Sigmoid colon (tissue), 7 donors: Measurements from ENCODE around the gene BRF1. TPM values are rescaled to one million over a fixed set of nuclear protein-coding genes. Genes with fewer than 3 reads are reported as not detected.

Source experiments
- polyA plus RNA-seq, 3 donors: library from polyadenylated mRNA; stranded (reverse); fragments of 200-250 nt; gene quantifications; one replicate each; pipeline ENCODE4 v1.2.3, GENCODE V29; 2013
- total RNA-seq, 4 donors: library from RNA; depleted of rRNA; stranded (reverse); fragments of >200 nt; gene quantifications; one replicate each; pipeline ENCODE4 v1.1.0, GENCODE V29; 2016
- donor health status: healthy with polysubstance abuse.
- donor health status: Bipolar disorder and iron deficiency.
- donor health status: healthy.

The BRF1 gene
- total and polyA plus RNA-seq, 7 donors: 9.0 to 39.2 (median 23.7) TPM

Other genes with a start within 250 kb of the BRF1 start
- 1 to 10 TPM; 1.8 to 2.3 (median 2.0) TPM for gene GPR132, start 235.6 kb downstream of the BRF1 start, total RNA-seq
- 1 to 10 TPM in 2 of 3 donors, under 1 TPM in 1; 0.60 to 8.4 (median 1.4) TPM for gene GPR132, start 235.6 kb downstream of the BRF1 start, polyA plus RNA-seq
- gene JAG2, start 132.2 kb downstream of the BRF1 start, total RNA-seq: 1 to 10 TPM; 1.8 to 4.2 (median 3.5) TPM
- gene JAG2, start 132.2 kb downstream of the BRF1 start, polyA plus RNA-seq: 10 to 100 TPM in 1 of 3 donors, 1 to 10 TPM in 1, under 1 TPM in 1; 0.60 to 12.3 (median 2.1) TPM
- gene NUDT14, start 119.7 kb downstream of the BRF1 start, total RNA-seq: 10 to 100 TPM in 1 of 4 donors, 1 to 10 TPM in 3; 4.1 to 10.5 (median 6.1) TPM
- 10 to 100 TPM; 24.3 to 47.4 (median 32.4) TPM for gene NUDT14, start 119.7 kb downstream of the BRF1 start, polyA plus RNA-seq
- gene BTBD6, start 52.5 kb downstream of the BRF1 start, total RNA-seq: 10 to 100 TPM; 31.3 to 46.7 (median 37.1) TPM
- gene BTBD6, start 52.5 kb downstream of the BRF1 start, polyA plus RNA-seq: 10 to 100 TPM; 39.8 to 63.7 (median 51.1) TPM
- 10 to 100 TPM; 38.7 to 90.6 (median 47.4) TPM for gene PACS2, start 13.7 kb upstream of the BRF1 start, total RNA-seq
- 10 to 100 TPM; 19.8 to 49.6 (median 21.3) TPM for gene PACS2, start 13.7 kb upstream of the BRF1 start, polyA plus RNA-seq
- not detected for gene TEX22, start 97.5 kb upstream of the BRF1 start, total RNA-seq
- under 1 TPM in 1 of 3 donors, not detected in 2; 0.50 TPM for gene TEX22, start 97.5 kb upstream of the BRF1 start, polyA plus RNA-seq
- gene MTA1, start 118.8 kb upstream of the BRF1 start, total RNA-seq: 10 to 100 TPM; 25.7 to 92.8 (median 46.1) TPM
- 10 to 100 TPM; 14.3 to 70.7 (median 18.6) TPM for gene MTA1, start 118.8 kb upstream of the BRF1 start, polyA plus RNA-seq
- 10 to 100 TPM; 49.8 to 79.5 (median 57.1) TPM for gene CRIP2, start 173.8 kb upstream of the BRF1 start, total RNA-seq
- gene CRIP2, start 173.8 kb upstream of the BRF1 start, polyA plus RNA-seq: 10 to 100 TPM; 13.6 to 50.0 (median 34.2) TPM
- gene CRIP1, start 185.9 kb upstream of the BRF1 start, total RNA-seq: 10 to 100 TPM in 3 of 4 donors, 1 to 10 TPM in 1; 4.9 to 24.3 (median 15.4) TPM
- gene CRIP1, start 185.9 kb upstream of the BRF1 start, polyA plus RNA-seq: 100 to 1,000 TPM; 168 to 403 (median 199) TPM
- 1 to 10 TPM in 2 of 4 donors, under 1 TPM in 2; 0.16 to 5.2 (median 1.0) TPM for gene TEDC1, start 190.2 kb upstream of the BRF1 start, total RNA-seq
- 10 to 100 TPM; 17.8 to 36.0 (median 19.2) TPM for gene TEDC1, start 190.2 kb upstream of the BRF1 start, polyA plus RNA-seq
- 1 to 10 TPM; 3.0 to 8.0 (median 6.2) TPM for gene TMEM121, start 225.6 kb upstream of the BRF1 start, total RNA-seq
- 1 to 10 TPM in 1 of 3 donors, not detected in 2; 2.3 TPM for gene TMEM121, start 225.6 kb upstream of the BRF1 start, polyA plus RNA-seq